ENCODE data around the gene BRAT1. TPM values are rescaled to one million over a fixed set of nuclear protein-coding genes. Genes with fewer than 3 reads are reported as not detected.
"Not testable (repeated sequence)": the region's sequence is repeated elsewhere in the genome, so short reads cannot be mapped to it uniquely, and the experiment has no call there.

Gene BRAT1
- total RNA-seq, 1 donor: 7.7 TPM

DNA sequence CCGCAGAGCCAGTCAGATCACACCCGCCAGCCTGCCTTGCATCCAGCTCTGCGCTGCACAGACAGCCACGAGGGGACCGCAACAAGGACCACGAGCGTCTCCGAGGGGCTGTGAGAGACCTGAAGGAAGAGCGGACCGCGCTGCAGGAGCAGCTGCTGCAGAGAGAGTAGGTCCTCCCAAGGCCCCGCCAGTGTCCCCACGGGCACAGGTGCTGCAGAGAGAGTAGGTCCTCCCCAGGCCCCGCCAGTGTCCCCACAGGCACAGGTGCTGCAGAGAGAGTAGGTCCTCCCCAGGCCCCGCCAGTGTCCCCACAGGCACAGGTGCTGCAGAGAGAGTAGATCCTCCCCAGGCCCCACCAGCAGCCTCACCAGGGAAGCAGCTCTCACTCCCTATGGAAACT, 34.6 kb upstream of the BRAT1 start:
- H3K27me3 ChIP-seq (ENCODE audit: insufficient read depth, low read length); H3K4me3 ChIP-seq (ENCODE audit: low read length); H3K9me3 ChIP-seq (ENCODE audit: low read depth, low read length); H3K4me1 ChIP-seq (ENCODE audit: insufficient read depth, low read length): not testable (repeated sequence)

DNA sequence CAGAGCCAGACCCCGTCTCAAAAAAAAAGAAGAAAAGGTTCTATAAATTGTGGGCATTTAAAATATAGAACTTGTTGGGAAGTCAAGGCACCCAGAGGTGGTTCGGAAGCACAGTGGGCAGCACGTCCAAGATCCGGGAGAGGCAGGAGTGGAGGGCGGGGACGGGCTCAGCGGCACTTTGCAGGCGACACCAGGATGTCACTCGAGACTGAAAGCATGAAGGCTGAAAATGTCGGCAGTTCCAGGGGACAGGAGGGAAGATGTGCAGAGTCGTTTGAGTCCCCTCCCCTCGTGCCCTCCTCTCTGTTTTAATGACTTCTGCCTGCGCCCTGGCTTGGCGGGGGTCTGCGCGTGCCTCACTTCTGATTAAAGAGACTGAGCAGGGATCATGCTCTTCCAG, 34.0 kb upstream of the BRAT1 start:
- Histone ChIP-seq H3K9me3 (ENCODE audit: low read depth, low read length) (no peaks in the 10 kb centered on the region), H3K4me1 (ENCODE audit: insufficient read depth, low read length) (no peaks in the 10 kb centered on the region), H3K27me3 (ENCODE audit: insufficient read depth, low read length) (no peaks in the 10 kb centered on the region), H3K4me3 (ENCODE audit: low read length) (no peak overlapping the region)

DNA sequence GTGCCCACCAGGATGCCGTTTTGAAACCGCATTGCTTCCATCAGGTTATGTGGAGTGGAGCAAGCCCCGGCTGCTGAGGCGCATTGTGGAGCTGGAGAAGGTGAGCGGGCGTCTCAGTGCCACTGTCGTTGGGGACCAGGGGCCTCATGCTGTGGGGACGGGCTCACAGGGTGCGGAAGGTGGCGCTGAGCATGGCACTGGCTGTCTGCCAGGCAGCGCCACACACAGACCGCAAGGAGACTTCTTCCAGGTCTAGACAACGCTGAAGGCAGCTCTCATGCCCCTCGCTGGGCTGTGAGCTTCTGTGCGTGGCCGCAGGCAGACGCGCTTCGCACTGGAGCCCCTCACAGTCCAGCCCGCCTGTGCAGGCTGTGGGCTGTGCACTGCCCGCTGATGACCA, 32.5 kb upstream of the BRAT1 start:
- H3K9me3 ChIP-seq (ENCODE audit: low read depth, low read length): no peaks in the 10 kb centered on the region
- no peaks in the 10 kb centered on the region for H3K27me3 ChIP-seq (ENCODE audit: insufficient read depth, low read length)
- no peaks in the 10 kb centered on the region for H3K4me1 ChIP-seq (ENCODE audit: insufficient read depth, low read length)
- no peak overlapping the region for H3K4me3 ChIP-seq (ENCODE audit: low read length)

DNA sequence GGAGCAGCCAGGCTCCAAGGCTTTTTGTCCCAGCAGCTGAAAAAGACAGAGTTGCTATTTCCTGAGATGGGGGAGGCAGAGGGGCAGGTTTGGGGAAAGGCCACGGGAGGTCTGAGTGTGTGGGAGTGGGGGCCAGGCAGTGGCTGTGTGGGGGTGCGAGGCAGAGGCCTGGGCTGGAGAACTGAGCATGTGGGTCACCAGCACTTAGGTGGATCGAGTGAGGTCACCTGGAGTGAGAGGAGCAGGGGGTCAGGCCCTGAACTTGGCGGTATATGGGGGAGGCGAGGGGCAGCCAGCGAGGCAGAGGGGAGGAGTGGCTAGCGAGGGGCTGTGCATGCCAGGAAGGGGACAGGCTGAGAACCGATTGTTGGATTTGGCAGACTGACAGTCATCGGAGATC, 31.8 kb upstream of the BRAT1 start:
- Histone ChIP-seq H3K27me3 (ENCODE audit: insufficient read depth, low read length) (no peaks in the 10 kb centered on the region), H3K4me1 (ENCODE audit: insufficient read depth, low read length) (no peaks in the 10 kb centered on the region), H3K9me3 (ENCODE audit: low read depth, low read length) (no peaks in the 10 kb centered on the region), H3K4me3 (ENCODE audit: low read length) (no peak overlapping the region)

DNA sequence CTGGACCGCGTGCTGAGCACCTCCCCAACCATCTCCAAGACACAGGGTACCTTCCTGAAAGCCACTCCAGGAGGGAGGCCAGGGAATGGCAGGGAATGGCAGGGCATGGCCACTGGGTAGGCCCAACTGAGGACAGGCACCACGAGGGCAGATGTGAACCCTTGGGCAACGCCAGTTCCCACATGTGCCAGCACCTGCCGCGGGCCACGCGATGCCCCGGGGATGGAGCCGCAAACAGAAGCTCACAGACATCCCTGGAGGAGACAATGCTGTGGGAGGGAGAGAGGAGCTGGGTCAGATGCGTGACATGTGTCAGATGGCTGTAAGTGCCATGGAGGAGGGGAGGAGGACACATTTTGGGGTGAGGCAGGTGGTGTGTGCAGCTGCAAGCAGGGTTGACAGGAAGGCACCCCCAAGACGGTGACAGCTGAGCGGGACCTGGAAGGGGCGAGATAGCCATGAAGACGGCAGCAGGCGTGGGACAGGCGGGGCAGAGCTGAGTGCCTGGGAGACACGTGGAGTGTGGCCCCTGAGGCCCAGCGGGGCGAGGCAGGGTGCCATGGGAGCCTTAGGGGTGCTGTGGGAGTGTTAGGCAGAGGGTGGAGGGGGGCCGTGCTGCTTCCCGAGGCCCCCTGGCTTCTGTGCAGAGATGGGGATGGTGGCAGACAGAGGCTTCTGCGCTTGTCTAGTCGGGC, 31.1 kb upstream of the BRAT1 start:
- H3K4me3 ChIP-seq (ENCODE audit: low read length): no peak overlapping the region
- H3K4me1 ChIP-seq (ENCODE audit: insufficient read depth, low read length): no peaks in the 10 kb centered on the region
- no peaks in the 10 kb centered on the region for H3K27me3 ChIP-seq (ENCODE audit: insufficient read depth, low read length)
- no peaks in the 10 kb centered on the region for H3K9me3 ChIP-seq (ENCODE audit: low read depth, low read length)

DNA sequence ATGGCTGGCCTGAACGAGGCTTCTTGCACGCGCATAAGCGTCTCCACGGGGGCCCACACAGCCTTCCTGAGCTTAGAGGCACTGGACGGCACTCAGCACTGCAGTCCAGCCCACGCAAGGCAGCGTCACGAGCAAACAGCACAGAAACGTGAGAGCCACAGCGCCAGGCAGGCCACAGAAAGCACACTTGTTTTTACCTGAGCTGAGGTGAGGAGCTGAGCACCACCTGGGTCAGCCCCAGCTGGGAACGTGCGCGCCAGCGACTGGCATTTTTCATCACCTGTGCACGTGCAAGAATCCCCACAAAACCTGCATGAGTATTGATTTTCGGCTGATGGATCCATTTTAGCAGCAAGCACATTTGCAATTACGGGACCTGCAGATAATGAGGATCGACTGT, 30.1 kb upstream of the BRAT1 start:
- H3K9me3 ChIP-seq (ENCODE audit: low read depth, low read length): no peaks in the 10 kb centered on the region
- no peak overlapping the region for H3K4me3 ChIP-seq (ENCODE audit: low read length)
- H3K27me3 ChIP-seq (ENCODE audit: insufficient read depth, low read length): no peaks in the 10 kb centered on the region
- H3K4me1 ChIP-seq (ENCODE audit: insufficient read depth, low read length): no peaks in the 10 kb centered on the region

DNA sequence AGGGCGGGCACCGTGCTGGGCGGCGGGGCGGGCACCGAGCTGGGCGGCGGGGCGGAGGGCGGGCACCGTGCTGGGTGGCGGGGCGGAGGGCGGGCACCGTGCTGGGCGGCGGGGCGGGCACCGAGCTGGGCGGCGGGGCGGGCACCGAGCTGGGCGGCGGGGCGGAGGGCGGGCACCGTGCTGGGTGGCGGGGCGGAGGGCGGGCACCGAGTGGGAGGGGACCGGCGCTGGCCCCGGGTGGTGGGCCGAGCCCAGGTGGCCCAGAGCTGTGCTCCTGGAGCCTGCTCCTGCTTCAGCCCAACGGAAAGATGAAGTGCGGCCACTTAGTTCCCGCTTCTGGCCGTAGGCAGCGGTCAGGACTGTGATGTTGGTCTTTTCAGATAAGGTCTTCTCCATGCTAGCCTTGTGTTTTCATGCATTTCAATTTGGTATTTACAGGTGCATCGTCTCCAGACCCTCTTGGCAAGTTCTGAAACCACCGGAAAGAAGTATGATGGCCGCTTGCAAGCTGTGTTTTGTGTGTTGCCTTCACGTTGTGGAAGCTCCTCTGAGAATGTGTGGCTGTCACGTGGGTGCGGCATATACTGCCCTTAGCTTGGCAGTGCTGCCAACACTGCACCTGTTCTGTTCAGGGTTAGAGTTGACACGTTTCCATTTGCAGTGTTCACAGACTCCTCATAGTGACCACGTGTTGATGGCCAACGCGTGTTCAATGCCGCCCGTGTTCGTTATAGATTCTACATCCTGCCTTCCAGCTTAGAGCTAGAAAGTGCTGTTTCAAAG, 28.7 kb upstream of the BRAT1 start:
- H3K9me3 ChIP-seq (ENCODE audit: low read depth, low read length): no peaks in the 10 kb centered on the region
- no peaks in the 10 kb centered on the region for H3K4me1 ChIP-seq (ENCODE audit: insufficient read depth, low read length)
- H3K4me3 ChIP-seq (ENCODE audit: low read length): no peak overlapping the region
- no peaks in the 10 kb centered on the region for H3K27me3 ChIP-seq (ENCODE audit: insufficient read depth, low read length)

DNA sequence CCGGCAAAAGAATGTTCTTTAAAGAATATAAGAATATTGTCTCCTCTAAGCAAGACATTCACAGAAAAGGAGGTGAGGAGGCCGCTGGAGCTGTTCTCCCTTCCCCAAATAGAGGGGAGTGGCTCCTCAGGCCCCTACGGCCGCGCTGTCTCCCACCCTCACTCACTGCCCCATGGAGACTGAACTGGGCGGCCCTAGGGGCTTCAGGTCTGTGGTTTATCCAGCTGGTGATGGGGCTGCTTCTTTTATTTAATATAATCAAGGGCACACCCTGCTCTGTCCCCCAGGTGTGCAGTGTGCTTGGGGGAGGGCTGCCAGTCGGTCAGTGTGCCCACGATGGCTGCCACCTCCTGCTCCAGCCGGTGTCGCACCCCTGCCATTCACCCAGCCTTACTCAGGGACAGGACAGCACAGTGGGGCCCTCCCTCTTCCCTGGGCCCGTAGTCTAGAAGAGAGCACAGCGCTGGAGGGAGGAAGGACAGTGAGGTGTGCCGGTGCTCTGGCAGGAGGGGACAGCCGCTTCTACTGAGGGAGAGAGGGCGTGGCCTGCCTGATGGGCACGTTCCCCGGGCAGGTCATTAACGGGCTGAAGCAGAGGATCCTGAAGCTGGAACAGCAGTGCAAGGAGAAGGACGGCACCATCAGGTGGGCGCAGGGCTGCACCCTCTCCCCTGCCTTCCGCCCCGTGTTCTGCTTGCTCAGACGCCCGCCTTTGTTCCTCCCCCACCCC, 26.8 kb upstream of the BRAT1 start:
- no peaks in the 10 kb centered on the region for H3K9me3 ChIP-seq (ENCODE audit: low read depth, low read length)
- no peaks in the 10 kb centered on the region for H3K27me3 ChIP-seq (ENCODE audit: insufficient read depth, low read length)
- no peaks in the 10 kb centered on the region for H3K4me1 ChIP-seq (ENCODE audit: insufficient read depth, low read length)
- H3K4me3 ChIP-seq (ENCODE audit: low read length): no peak overlapping the region

DNA sequence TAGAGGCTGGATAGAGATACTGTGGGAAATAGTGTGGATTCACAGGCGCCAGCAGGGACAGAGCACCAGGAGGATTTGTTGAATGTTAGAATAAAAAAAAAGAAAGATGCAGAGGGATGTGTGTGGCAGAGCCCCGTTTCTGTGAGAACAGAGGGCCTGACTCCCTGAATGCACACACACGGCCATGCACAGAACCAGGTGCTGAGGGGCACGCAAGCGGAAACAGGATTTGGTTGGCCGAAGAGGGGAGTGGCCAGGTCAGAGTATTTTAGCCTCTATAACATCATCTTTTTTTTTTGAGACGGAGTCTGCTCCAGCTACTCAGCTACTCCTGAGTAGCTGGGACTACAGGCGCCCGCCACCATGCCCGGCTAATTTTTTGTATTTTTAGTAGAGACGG, 25.3 kb upstream of the BRAT1 start:
- Histone ChIP-seq H3K27me3 (ENCODE audit: insufficient read depth, low read length) (no peaks in the 10 kb centered on the region), H3K9me3 (ENCODE audit: low read depth, low read length) (no peaks in the 10 kb centered on the region), H3K4me3 (ENCODE audit: low read length) (no peak overlapping the region), H3K4me1 (ENCODE audit: insufficient read depth, low read length) (no peaks in the 10 kb centered on the region)

DNA sequence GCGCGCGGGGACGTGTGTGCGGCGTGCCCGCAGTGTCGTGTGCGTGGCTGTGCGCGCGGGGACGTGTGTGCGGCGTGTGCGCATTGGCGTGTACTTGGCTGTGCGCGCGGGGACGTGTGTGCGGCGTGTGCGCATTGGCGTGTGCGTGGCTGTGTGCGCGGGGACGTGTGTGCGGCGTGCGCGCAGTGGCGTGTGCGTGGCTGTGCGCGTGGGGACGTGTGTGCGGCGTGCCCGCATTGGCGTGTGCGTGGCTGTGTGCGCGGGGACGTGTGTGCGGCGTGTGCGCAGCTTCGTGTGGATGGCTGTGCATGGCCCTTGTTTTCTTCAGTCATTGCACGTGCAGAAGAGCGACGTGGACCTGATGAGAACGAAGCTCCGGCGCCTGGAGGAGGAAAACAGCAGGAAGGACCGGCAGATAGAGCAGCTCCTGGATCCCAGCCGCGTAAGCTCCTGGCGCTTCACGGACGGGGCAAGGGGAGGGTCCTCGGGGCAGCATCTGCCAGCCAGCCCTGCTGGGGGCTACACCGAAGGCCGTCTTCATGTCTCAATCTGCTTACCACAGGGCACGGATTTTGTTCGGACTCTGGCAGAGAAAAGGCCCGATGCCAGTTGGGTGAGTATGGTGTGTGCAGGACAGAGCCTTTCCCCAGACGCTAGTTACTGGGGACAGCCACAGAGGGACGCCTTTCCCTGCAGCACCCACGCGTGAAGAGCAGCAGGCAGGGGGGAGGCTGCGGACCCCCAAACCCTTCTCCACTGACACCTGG, 22.8 kb upstream of the BRAT1 start:
- Histone ChIP-seq H3K27me3 (ENCODE audit: insufficient read depth, low read length) (no peaks in the 10 kb centered on the region), H3K4me1 (ENCODE audit: insufficient read depth, low read length) (no peaks in the 10 kb centered on the region), H3K4me3 (ENCODE audit: low read length) (no peak overlapping the region)

DNA sequence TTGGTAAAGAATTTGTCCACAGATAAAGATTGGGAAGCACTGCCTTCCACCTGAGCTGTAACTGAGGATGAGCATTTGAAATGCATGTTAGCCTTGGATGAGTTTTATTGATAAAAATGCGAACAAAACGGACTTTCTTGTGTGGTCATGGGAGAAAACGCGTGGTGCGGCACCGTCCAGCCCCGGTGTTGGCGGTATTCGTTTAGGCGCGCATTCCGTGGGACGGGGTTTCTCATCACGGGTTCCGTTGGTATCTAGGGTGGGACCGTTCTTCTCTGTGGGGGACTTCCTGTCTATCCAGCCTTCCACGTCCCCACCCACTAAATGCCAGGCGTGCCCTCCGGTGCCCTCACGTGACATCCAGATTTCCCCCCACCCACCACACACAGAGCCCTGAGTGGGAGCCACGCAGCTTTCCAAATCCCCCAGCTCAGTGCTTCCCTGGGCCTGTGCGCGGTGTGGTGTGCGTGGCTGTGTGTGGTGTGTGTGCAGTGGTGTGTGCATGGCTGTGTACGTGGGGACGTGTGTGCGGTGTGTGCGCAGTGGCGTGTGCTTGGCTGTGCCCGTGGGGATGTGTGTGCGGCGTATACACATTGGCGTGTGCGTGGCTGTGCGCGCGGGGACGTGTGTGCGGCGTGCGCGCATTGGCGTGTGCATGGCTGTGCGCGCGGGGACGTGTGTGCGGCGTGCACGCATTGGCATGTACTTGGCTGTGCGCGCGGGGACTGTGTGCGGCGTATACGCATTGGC, 21.6 kb upstream of the BRAT1 start:
- H3K27me3 ChIP-seq (ENCODE audit: insufficient read depth, low read length): no peaks in the 10 kb centered on the region
- H3K4me3 ChIP-seq (ENCODE audit: low read length): no peak overlapping the region
- H3K4me1 ChIP-seq (ENCODE audit: insufficient read depth, low read length): no peaks in the 10 kb centered on the region
- H3K9me3 ChIP-seq (ENCODE audit: low read depth, low read length): no peaks in the 10 kb centered on the region

More for the DNA sequence above, 22.8 kb upstream of the BRAT1 start:
- H3K9me3 ChIP-seq (ENCODE audit: low read depth, low read length): no peaks in the 10 kb centered on the region

DNA sequence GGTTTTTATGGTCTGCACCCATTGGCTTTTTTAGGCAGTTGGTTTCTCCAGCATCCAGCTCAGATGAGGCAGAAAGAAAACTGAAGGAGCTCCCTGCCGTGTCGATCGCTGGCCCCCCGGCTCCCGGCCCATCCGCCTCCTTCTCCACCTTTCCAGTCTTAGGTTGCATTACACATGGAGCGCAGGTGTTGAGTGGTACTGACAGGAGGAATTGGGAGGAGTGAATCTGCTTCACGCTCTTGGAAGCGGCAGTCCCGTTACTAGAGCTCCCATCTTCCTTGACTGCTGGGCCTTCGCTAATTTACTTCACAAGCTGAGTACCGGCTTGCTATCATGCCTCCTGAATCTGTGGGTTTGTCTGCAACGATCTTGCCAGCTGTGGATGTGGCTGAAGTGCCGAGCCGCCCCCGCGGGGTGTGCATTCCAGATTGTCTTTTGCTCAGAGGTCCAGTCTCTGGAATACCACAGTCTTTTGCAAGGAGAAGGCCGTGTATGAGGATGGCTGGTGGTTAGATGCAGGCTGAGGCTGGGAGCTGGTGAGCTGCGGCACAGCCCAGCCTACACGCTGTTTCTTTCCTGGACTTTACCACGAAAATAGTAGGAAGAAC, 20.5 kb upstream of the BRAT1 start:
- Histone ChIP-seq H3K9me3 (ENCODE audit: low read depth, low read length) (no peaks in the 10 kb centered on the region), H3K4me1 (ENCODE audit: insufficient read depth, low read length) (no peaks in the 10 kb centered on the region), H3K27me3 (ENCODE audit: insufficient read depth, low read length) (no peaks in the 10 kb centered on the region), H3K4me3 (ENCODE audit: low read length) (no peak overlapping the region)

DNA sequence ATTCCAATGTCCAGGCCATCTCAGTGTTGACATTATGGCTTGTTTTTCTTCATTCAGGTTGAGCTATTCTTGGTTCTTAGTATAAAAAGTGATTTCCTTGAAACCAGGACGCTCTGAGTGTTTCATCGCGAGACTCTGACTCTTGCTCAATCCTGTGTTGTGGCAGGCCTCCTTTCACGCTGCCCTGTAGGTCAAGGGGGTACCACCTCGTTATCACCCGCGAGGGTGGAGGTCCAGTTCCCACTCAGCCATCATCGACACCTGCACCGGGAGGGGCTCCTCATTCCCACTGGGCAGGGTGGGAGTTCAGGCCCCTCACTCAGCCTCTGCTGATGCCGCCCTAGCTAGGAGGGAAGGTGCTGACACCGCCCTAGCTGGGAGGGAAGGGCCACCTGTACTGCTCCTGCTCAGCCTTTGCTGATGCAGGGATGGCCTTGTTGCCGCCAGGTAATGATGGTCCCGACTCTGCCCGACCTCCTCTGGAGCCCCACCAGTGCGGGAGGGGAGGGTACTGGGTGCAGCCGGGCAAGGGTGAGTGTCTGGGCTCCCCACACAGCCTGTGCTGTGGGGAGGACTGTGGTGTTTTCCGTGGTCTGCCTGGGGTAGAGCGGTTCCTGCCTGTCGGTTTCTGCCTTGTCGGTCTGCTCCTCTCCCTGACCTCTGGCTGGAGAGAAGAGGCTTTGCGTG, 19.9 kb upstream of the BRAT1 start:
- no peaks in the 10 kb centered on the region for H3K9me3 ChIP-seq (ENCODE audit: low read depth, low read length)
- H3K27me3 ChIP-seq (ENCODE audit: insufficient read depth, low read length): no peaks in the 10 kb centered on the region
- no peak overlapping the region for H3K4me3 ChIP-seq (ENCODE audit: low read length)
- no peaks in the 10 kb centered on the region for H3K4me1 ChIP-seq (ENCODE audit: insufficient read depth, low read length)

DNA sequence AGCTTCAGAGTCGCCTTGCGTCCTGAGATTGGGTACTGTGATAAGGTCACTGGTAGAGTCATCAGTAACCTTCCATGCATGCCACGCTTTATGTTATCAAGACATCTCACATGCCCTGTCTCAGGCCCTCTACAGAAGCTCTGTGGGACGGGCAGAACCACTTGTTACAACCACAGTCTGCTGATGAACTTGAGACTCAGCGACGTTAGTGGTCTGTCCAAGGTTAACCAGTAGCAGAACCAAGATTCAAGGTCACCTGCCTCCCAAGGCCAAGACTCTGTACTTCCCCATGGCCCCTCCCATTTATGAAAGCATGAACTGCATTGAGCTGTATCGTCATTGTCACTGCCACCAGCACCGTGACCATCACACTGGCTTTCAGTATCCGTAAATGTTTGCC, 18.4 kb upstream of the BRAT1 start:
- Histone ChIP-seq H3K9me3 (ENCODE audit: low read depth, low read length) (no peaks in the 10 kb centered on the region), H3K4me3 (ENCODE audit: low read length) (no peak overlapping the region), H3K4me1 (ENCODE audit: insufficient read depth, low read length) (no peaks in the 10 kb centered on the region), H3K27me3 (ENCODE audit: insufficient read depth, low read length) (no peaks in the 10 kb centered on the region)
